GM18907 (cell line): ENCODE results near the gene C1QTNF8.

ENCODE experiments used
- ATAC-seq: cut with Tn5 transposase; IDR thresholded peaks from one replicate; pipeline ENCODE4 v1.9.1; 2021; ENCODE audit warnings: mild to moderate bottlenecking, moderate library complexity; ENCODE audit not compliant: unreplicated experiment

The C1QTNF8 gene, protein sequence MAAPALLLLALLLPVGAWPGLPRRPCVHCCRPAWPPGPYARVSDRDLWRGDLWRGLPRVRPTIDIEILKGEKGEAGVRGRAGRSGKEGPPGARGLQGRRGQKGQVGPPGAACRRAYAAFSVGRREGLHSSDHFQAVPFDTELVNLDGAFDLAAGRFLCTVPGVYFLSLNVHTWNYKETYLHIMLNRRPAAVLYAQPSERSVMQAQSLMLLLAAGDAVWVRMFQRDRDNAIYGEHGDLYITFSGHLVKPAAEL

DNA sequence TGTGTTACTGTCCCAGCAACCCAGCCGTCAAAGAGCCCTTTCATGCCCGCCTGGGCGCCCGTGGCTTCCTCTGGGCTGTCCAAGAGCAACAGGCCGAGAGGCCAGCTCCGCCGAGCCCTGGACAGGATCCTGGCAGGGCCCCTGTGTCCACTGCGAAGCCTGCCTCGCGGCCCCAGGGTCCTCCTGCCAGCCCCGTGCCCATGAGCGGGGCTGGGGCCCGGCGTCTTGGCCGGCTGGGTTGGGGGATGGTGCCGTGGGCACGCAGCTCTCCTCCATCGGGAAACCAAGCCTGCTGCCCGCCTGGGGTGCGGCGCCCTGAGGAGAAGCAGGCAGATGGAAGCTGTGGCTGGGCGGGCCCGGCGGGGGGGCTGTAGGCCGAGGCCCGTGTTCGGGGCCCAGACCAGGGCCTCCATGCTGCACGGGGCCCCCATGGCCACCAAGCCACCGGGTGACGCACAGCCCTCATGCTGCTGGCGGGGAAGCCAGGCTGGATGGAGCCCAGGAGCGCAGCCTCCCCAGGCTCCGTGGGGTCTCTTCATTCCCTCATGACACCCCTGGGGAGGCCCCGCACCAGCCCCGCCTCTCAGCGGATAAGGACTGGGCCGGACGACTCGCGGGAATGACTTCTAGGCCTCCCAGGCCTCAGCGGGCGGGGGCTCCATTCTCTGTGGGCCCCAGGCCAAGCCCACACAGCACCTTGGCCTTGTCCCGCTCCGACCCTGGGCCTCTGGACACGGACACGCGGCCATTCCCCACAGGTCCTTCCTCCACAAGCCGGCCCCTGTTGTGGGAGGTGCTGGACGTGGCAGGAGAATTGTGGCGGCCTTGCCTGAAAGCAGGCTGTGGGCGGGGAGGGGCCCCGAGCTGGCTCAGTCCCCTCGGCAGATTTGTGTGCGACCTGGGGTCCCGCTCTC, at the start of gene C1QTNF8:
C1QTNF8 (minus strand) TSS at position 76 of the 914 bp plus-strand sequence. CDS start 1,322 bp downstream, outside the sequence.
- no peak for ATAC-seq

DNA sequence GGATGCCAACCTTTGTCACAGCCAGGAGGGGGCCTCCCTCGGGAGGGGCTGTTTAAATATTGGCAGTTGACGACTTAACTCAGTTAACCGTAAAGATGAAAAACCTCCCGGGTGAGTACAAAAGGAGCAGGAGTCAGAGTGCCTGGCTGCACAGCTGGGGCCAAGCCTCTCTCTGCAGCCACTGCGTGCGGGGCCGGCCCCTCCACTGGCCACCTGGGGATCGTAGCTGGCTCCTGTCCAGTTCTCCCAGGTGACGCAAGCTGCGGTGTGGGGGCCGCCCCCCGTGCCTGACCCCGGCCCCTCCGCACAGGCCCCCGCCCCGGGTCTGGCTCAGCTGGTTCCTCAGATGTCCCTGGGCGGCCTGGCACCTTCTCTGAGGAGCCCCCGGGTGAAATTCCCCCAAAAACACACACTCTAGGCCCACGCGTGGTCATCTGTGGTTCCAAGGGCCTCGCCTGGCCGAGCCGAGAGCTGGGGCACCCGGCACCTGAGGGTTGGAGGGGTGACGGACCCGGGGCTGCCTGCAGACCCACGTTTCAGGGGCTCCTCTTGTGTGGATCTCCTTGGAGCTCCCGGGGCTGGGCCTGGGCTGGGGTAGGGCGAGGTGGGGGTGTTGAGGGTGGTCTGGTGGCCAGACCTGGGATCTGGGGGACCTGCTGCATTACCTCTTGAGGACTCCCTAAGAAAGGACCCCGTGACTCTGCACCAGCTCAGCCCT, 49.5 kb upstream of the C1QTNF8 start:
- no peak for ATAC-seq

- no peak for ATAC-seq
Measured at GRCh38 chr16:1144476-1145382, 48.7 kb upstream of the C1QTNF8 start.

DNA sequence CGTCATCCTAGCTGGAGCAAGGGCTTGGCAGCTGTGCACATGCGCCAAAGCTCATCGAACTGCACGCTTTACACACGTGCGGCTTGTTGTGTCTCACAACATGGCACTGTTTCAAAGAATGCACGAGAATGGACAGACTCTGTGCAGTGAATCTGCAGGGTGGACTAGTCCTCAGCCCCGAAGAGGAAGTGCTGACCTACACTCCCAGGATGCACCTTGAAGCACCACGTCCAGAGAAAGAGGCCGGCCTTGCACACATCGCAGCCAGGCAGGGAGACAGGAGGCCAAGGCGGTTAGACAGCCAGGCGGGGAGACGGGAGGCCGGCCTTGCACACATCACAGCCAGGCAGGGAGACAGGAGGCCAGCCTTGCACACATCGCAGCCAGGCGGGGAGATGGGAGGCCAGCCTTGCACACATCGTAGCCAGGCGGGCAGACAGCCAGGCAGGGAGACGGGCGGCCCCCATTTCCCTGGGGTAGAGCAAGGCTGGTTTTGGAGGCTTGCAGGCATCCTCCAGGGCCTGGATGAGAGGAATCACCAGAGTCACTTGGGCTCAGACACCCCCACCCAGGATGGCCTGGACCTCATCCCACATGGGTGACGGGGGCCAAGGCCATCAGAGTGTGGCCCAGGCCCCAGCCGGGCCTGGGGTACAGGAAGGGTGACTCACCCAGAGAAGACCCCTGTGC, 47.9 kb upstream of the C1QTNF8 start:
- ATAC-seq = no peak

DNA sequence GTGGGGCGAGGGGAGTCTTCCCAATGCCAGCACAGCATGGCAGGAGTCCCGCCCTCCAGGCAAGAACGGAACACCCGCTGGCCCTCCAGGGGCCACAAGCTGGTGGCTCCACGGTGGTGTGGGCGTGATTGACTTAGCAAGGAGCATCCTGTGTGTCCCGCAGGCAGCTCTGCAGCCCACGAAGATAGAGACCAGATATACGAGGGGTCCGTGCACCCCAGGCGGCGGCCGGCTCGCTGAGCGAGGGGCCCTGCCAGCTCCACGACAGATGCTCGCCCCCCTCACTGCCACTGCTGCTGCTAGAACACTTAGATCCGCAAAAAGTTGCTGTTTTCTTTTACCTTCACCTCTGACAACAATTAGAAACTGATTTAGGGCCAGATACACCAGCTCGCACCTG, 46.9 kb upstream of the C1QTNF8 start:
- no peak for ATAC-seq

- no peak for ATAC-seq
Measured at GRCh38 chr16:1141716-1142115, 45.7 kb upstream of the C1QTNF8 start.

GRCh38 chr16:1141191-1141590, 45.1 kb upstream of the C1QTNF8 start:
- no peak for ATAC-seq

GRCh38 chr16:1140582-1141162, 44.6 kb upstream of the C1QTNF8 start:
- no peak for ATAC-seq

- ATAC-seq = no peak
Measured at GRCh38 chr16:1137604-1138003, 41.6 kb upstream of the C1QTNF8 start.

- no peak for ATAC-seq
Measured at GRCh38 chr16:1135459-1135825, 39.4 kb upstream of the C1QTNF8 start.

DNA sequence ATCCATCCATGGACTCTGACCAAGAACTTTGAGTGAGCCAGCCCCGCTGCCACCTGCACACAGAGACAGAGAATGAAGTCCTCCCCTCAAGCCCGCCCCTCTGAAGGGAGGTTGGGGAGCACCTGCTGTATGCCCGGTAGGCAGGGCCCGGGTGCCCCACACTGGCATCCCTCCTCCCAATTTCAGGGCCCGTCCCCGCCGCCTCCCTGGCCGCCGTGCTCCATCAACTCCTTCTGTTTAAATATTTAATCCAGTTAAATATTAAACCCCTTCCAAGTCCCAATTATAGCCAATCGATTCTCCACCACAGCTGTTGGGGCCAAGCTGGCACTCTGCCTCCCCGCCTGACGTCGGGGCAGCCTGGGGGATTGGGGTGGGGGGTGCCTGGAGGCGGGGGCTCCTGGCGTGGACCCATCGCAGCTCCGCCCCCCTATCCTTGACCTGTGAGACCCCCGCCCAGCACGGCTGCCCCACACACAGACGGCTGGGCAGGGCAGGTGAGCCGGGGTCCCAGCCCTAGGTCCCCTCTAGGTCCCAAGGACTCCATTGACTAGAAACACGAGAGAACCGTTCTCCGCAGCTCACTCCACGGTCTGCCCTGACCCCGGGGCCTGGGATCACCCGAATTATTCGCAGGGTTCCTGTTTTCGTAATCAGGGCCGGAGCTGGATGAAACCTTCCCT, 38.9 kb upstream of the C1QTNF8 start:
- no peak for ATAC-seq

- ATAC-seq = no peak
Measured at GRCh38 chr16:1133810-1134520, 37.9 kb upstream of the C1QTNF8 start.

DNA sequence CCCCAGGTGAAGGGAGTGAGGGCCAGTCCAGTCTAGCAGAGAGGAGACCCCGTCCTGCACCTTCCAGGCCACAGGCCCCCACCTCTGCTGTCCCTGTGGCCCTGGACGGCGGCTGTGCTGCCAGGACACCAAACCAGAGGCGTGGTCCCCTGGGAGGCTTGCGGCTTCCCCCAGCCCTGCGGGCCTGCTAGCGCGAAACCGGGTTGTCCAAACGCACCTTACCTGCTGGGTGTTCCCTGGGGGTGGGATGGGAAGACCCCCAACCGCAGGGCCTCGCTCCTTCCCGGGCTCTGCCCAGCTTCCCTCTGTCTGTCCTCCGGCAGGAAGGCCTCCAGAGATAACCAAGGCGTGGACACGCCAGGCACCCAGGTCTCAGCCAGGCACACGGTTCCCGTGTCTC, 37.2 kb upstream of the C1QTNF8 start:
- no peak for ATAC-seq

DNA sequence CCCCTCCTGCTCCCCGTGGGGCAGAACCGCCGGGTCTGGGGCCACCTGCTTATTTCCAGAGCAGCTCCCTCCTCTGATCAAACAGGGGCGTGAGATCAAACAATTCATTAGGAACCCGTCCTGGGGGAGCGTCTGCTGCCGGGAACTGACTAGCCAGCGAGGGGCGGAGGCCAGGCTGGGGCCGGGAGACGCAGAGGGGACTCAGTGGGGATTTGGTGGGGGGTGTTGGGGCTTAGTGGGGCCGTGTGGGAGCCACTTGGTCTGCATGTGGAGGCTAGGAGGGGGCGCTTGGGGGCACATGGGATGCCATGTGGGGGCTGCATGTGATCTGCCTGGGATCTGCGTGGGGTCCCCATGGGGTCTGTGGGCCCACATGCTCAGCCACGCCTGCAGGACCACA, 36.4 kb upstream of the C1QTNF8 start:
- ATAC-seq = no peak

DNA sequence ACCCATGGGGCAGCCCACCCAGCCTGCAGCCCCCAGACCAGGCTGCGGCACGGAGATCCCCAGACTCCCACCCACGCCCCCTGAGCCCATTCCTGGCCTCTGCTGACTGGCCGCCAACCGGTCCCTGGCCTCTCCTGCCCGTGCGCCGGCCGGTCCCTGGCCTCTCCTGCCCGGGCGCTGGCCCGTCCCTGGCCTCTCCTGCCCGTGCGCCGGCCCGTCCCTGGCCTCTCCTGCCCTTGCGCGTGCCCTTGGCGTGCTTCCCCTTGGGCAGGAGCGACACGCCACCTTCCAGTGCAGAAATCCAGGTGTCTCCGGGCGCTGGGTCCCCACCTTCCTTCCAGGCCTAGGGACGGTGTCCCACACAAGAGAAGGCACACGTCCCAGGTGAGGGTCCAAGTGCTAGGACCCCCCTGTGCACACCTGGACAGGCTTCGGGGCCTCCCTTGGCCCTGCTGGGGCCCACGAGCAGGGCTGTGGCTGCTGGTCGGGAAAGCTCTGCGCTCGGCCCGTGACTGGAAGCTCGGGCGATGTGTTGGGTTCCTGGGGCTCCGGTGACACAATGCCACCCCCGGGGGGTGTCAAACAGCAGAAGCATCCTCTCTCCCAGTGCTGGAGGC, 35.4 kb upstream of the C1QTNF8 start:
- ATAC-seq = no peak

- no peak for ATAC-seq
Measured at GRCh38 chr16:1130382-1130781, 34.3 kb upstream of the C1QTNF8 start.

- ATAC-seq = no peak
Measured at GRCh38 chr16:1129106-1129960, 33.3 kb upstream of the C1QTNF8 start.
